TTC549 (cell line): ENCODE results near the gene FBF1.

Source experiments
- FAIRE-seq: peaks from 2 replicates; lab custom pipeline; 2012; peaks lifted over from hg19 to GRCh38; lab: Jason Lieb, UNC

Gene FBF1

GRCh38 chr17:75915268-75915667, 25.6 kb downstream of the FBF1 start:
- FAIRE-seq = no peak

GRCh38 chr17:75914643-75915267, 26.1 kb downstream of the FBF1 start:
- no peak for FAIRE-seq

DNA sequence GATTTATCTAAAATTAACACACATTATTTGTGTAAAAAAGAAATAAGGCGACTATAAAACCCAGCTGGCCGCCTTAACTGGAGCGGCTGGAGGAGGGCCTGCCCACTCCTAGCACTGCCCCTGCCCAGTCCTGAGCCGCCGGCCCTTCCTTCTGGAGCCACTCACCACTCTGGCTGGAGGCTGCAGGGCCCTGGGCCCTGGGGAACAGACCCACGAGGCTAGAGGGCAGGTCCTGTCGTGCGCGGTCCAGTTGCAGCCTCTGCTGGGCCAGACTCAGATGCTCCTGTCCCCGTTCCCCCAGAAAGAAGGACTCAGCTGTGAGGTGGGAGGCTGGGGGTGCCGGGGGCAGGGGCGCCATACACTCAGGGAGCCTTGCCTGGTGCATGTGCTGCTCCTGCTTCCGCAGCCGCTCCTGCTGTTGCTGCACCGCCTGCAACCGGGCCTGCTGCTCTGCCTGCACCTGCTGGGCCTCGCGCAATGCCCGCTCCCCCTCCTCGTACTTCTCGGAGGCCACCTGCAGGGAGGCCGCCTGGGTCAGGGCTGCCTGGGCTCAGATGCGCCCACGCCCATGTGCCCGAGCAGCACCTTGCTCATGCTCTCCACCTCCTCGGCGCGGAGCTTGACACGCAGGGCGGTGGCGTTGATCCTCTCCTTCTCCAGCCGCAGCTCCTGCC, 27.2 kb downstream of the FBF1 start:
- no peak for FAIRE-seq

DNA sequence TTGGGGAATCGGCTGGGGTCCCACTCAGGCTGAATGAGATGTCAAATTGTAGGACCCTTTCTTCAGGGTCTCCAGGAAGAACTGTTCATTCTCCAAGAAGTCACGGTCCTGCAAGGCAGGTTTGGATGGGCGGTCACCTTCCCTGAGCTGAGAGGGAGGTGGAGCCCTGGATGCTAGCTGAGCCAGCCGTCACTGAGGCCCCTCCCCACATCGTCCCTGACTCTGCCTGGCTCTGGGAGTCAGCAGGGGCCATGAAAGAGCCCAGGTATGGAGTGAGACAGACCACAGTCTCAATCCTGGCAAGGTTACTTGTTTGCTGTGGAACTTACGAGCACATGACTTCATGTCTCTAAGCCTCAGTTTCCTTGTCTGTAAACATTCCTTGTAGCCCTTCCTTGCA, 30.1 kb downstream of the FBF1 start:
- no peak for FAIRE-seq

GRCh38 chr17:75909812-75910274, 31.0 kb downstream of the FBF1 start:
- FAIRE-seq = no peak

DNA sequence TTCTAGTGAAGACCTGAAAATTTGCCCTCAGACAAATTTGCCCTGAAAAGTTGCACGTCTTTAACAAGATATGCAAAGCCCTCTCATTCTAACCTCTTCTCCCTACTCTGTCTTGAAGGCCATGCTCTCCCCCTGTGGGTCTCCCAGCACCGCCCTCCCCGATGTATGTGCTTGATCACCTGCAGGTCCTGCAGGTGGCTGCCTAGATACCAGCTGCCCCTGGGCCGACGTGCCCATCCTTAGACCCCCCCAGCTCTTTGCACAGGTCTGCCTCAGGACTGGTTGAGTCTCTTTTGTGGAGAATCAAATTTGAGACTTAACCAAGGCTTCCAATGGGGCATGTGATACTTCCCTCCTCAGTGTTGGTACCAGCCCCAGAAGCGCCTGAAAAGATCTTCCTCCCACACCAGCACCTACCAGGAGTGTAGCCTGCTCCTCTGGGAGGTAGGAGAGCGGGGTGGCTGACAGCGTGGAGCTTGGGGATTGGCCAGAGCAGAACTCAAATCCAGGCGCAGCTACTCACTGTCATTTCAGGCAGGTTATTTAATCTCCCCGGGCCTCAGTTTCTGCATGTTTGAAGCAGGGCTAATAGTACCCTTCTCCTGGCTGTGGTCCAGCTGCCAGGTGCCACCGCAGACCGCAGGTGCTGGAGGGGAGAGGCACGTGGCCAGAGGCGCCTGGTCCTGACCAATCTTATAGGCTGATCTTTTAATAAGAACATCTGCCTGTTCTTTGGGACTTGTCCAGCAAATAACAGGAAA, 31.6 kb downstream of the FBF1 start:
- no peak for FAIRE-seq

- FAIRE-seq = no peak
These were observed 32.6 kb downstream of the FBF1 start for GRCh38 chr17:75908201-75908600.

- no peak for FAIRE-seq
These were observed 34.5 kb downstream of the FBF1 start for GRCh38 chr17:75906143-75906884.

DNA sequence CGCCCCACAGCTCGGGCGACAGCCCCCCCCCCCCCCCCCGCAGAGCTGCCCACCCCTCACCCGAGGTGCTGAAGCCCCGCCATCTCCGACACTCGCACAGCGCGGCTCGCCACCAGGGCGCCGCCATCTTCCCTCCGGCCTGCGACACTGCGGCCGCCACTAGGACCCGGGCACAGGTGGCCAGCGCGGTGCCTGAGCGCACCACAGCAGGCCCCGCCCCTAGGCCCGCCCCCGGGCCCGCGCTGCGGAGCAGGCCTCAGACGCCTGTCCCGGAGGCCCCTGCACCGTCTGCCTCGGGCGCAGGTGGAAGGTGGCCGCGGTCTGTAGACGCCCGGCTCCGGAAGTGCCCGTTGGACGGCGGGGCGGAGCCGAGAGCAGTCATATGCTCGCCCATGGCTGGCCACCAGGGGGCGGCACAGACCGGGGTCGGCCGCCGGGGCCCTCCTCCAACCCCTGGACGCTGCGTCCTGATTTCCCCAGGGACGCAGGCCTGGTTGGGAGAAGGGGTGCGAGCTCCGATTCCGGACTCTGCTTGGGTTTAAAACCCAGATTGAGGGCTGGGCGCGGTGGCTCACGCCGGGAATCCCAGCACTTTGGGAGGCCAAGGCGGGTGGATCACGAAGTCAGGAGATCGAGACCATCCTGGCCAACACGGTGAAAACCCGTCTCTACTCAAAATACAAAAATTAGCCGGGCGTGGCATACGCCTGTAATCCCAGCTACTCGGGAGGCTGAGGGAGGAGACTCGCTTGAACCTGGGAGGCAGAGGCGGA, 35.9 kb downstream of the FBF1 start, which contains the start of gene MRPL38:
Gene MRPL38 (minus strand): TSS at position 136 of the 773 bp plus-strand sequence. CDS start 9 bp downstream, at position 127.
- FAIRE-seq = no peak

DNA sequence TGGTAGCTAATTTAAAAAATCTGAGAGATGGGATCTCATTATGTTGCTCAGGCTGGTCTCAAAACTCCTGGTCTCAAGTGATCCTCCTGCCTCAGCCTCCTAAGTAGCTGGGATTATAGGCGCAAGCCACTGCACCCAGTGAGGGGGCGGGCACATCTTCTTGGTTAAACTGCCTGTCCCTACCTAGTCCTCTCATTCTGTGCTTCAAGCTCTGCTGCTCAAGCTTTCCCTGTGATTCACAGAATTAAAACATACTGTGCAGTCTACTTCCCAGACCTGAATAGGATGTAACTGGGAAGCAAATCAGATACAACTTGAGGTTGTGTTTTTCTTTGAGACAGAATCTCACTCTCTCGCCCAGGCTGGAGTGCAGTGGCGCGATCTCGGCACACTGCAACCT, 38.4 kb downstream of the FBF1 start:
- FAIRE-seq = no peak

GRCh38 chr17:75901727-75902126, 39.1 kb downstream of the FBF1 start:
- FAIRE-seq = no peak

DNA sequence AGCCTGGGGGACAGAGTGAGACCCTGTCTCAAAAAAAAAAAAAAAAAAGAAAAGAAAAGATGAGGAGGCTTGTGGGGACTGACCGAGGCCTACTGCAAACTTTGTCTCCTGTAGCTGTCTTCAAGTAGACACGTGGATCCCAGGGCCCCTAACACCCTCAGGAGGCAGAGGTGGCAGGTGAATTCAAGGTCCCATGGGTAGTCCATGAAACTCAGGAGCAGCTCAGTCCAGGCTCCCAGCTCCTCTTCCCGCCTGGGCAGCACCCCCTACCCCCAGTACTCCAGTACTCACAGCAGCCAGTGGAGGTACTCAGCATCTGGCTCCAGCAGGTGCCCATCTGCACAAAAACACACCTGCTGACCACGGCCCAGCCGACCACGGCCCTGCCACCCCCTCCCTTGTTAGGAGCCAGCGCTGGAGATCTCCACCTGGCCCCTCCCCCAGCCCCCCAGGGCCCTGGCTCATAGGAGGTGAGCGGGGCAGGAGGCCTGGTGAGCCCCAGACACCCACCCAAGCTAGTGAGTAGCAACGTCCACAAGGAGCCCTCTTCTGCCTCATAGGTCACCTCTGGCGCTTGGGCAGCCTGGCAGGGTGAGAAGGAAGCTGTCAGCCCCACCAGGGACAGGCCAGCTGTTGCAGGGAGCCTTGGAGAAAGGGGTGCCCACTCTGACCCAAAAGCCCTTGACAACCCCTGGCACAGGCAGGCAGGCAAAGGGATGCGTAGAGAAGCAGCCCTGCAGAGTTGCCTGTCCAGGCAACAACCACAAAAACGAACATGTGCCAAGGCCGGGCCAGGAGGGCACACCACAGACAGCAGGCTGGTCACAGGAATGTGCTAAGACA, 39.9 kb downstream of the FBF1 start:
- no peak for FAIRE-seq

DNA sequence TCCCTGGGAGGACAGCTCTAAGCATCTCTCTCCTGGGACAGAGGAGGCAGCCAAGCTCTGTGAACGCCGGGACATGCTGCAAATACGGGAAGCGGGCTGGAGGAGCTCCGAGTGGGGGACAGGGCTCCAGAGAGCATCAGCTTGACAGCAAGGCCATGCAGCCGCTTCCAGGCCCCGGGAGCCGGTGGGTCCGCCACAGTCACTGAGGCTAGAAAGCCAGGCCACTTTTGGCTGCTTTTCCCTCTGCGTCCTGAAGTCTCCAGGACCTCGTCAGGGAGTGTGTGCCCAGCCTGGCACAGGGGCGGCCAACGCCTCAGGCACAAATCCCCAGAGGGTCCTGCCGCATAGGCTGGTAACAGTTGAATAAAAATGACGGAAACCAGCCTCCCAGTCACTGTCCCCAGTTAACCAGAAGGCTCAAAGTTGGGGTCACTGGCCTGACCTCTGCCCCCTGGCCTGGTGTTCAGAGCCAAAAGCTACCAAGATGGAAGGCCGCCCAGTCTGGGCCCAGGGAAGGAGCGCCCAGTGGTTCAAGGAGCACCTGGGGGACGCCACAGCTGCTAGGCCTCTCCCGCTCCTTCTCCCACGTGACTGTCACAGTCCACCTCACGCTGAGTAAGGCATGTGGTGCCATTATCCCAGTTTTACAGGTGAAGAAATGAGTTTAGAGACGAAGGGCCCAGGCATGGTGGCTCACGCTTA, 40.9 kb downstream of the FBF1 start:
- FAIRE-seq = no peak

- FAIRE-seq = no peak
These were observed 41.5 kb downstream of the FBF1 start for GRCh38 chr17:75899353-75899752.

DNA sequence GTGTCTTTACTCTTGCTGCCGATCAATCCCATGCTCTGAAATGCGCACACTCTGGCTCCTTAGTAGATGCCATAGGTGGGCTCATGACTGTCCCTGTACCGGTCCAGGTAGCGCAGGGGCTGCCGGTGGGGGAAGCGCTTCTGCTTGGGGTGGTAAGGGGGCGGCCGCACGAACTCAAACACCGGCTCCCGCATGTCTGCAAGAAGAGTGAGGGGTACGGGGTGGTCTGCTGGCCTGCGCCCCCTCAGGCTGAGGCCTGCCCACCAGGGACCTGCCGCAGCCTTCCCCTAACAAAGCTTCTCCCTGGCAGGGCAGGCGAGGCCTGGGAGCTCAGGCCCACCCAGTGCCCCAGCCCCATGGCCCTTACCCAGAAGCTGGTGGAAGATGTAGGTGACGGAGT, 42.1 kb downstream of the FBF1 start:
- FAIRE-seq = no peak

DNA sequence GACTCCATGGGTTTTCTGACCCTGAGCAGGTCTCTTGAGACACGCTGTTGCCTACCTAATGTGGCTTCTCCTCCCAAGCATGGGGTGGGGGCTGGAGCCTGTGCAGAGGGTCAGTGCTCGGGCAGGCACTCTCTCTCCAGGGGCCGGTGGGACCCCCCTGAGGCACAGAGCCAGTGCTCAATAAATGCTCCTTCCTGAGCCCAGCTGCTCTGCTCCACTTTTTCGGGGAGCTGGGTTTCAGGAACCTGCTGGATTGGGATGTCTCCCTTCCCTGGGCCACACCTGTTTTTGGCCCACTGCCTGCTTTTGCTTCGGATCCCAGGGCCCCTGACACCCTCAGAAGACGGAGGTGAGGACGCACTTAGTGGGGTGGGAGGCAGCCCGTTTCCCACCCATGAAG, 42.8 kb downstream of the FBF1 start:
- no peak for FAIRE-seq

DNA sequence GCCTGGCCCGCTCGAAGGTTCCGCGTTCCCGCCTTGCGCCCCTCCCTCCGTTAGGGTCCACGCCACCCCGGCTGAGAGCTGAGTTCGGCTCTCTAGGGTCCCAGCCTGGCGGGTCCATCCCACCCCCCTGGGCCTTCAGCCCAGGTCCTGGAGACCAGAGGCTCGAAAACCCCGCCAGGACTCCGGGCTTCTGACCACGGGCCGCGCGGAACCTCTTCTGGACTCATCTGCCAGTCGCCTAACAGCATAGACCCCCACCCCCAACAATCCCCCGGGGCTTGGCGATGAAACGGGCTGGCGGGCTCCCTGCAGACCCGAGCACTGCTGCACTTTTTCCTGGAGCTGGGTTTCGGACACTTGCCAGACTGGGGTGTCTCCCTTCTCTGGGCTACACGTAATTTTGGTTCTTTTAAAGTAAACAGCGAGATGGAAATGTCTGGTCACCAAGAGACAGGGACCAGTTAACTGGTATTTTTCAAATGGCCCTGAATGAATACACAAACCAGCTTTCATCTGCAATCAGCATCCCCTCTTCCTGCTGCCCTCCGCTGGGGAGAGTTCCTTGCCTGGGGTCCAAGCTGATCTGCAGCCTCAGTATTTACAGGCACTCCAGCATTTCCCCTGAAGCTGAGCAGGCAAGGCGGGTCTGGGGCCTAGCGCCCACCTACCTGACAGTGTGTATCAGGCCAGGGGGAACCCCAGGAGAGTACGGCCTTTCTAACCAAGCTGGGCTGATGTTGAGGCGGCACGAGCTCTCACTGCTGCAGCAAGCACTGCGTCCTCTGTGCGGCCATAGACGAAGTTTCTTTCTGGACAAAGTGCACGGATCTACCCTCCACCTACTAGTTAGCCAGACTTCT, 43.5 kb downstream of the FBF1 start:
- FAIRE-seq = no peak

DNA sequence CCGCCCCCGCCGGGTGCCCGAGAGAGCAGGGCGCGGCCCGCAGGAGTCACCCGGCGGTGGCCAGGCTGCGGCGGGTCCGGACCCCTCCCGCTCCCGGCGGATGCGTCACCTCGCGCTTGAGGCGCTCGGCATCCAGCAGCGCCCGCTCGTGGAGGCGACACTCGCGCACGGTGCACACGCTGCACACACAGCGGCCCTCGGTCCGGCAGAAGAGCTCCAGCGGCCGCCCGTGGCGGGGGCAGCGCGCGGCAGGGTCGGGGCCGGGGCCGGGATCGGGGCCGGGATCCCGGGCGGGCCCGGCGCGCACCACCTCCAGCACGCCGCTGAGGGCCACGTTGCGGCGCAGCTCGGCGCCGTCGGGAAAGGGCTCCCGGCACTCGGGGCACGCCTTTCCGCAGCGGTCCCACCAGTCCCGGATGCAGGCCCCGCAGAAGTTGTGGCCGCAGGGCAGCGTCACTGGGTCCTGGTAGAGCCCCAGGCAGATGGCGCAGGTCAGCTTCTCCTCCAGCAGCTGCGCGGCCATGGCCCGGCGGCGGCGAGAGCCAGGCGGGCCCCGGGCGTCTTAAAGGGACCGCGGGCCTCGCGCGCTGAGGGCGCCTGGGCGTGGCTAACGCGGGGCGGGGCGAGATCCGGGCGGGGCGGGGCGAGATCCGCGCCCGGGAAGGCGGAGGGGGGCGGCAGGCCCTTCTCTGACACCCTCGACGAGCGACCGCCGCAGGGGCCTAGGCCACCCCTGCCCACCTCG, 44.3 kb downstream of the FBF1 start, which contains the start of gene TRIM65:
Gene TRIM65 (minus strand): TSS at position 537 of the 745 bp plus-strand sequence. CDS start 14 bp downstream, at position 523.
- FAIRE-seq = no peak
